ENCODE results near the gene EFHC1.

GRCh38 chr6:52552278-52552643 is 132.1 kb downstream of the EFHC1 start:
- no peak for TF ChIP-seq ETS1 (CRISPR knock-in tag; IDR thresholded peaks at IDR 0.05)
- no peak for TF ChIP-seq MYC (CRISPR knock-in tag; IDR thresholded peaks at IDR 0.05; ENCODE audit: borderline replicate concordance)
- no peak for TF ChIP-seq ZNF121 (CRISPR knock-in tag; IDR thresholded peaks at IDR 0.05)
- TF ChIP-seq ZNF704 (CRISPR knock-in tag; IDR thresholded peaks at IDR 0.05; ENCODE audit: borderline replicate concordance), result no peak
- TF ChIP-seq REST (IDR thresholded peaks at IDR 0.05; ENCODE audit: borderline replicate concordance in 1 of 2, low read depth in 1 of 2, low read length in 2 of 2), result no peak
- no peak for TF ChIP-seq PBX3 (CRISPR knock-in tag; IDR thresholded peaks at IDR 0.05; ENCODE audit: borderline replicate concordance)
- no peak for TF ChIP-seq ZNF7 (CRISPR knock-in tag; IDR thresholded peaks at IDR 0.05)
- TF ChIP-seq MEIS2 (CRISPR knock-in tag; IDR thresholded peaks at IDR 0.05), result no peak
- no peak for TF ChIP-seq BRCA1 (CRISPR knock-in tag; IDR thresholded peaks at IDR 0.05)
- TF ChIP-seq CTCF (CRISPR knock-in tag; IDR thresholded peaks at IDR 0.05), result no peak
- TF ChIP-seq SIN3A (IDR thresholded peaks at IDR 0.05; ENCODE audit: borderline replicate concordance, low read depth, low read length), result no peak
- TF ChIP-seq NBN (conservative IDR thresholded peaks at IDR 0.05), result no peak
